IPS-18c (cell line): ENCODE data around the gene DEFB132.

Experiments
- H3K4me3 ChIP-seq: 2 replicates; pipeline ENCODE4 v1.7.0; 2013; ENCODE audit warnings: low read depth, mild to moderate bottlenecking, low read length, moderate library complexity; ENCODE audit not compliant: insufficient read depth
- H3K9me3 ChIP-seq: one replicate; pipeline ENCODE4 v1.6.1; 2013; ENCODE audit warnings: mild to moderate bottlenecking, low read length, moderate library complexity; ENCODE audit not compliant: control insufficient read depth, insufficient read depth

DEFB132 gene

GRCh38 chr20:309306-309840, 51.8 kb downstream of the DEFB132 start:
- Histone ChIP-seq H3K9me3 (no peaks in the 10 kb centered on the region), H3K4me3 (peak overlapping the region; percentile 62)

- Histone ChIP-seq H3K9me3 (no peaks in the 10 kb centered on the region), H3K4me3 (peak overlapping the region; percentile 62)
Observed at GRCh38 chr20:309841-310644, 52.5 kb downstream of the DEFB132 start.

- Histone ChIP-seq H3K4me3 (no peak overlapping the region), H3K9me3 (no peaks in the 10 kb centered on the region)
Observed at GRCh38 chr20:310645-311044, 53.1 kb downstream of the DEFB132 start.
